ACHN (cell line): Measurements from ENCODE around the gene PRSS22.

Source experiments
- DNase-seq: peaks from one replicate; pipeline ENCODE4 v3.0.0-alpha.2; 2015
- in situ Hi-C: cut with HindIII; loops from 2 replicates; pipeline ENCODE4 v1.10.0; 2017; ENCODE audit warnings: low sequenced_read_pairs, low pct_ligation_motif_present, low pct_unique_long_range_greater_than_20kb

Gene PRSS22

GRCh38 chr16:2855536-2855935 lies 2.4 kb downstream of the PRSS22 start:
- in situ Hi-C loops: no loop called here

GRCh38 chr16:2854700-2855309 lies 3.2 kb downstream of the PRSS22 start:
- in situ Hi-C loops: no loop called here
- no peak for DNase-seq

More at GRCh38 chr16:2855536-2855935, 2.4 kb downstream of the PRSS22 start:
- DNase-seq: no peak

- DNase-seq: no peak
- in situ Hi-C loops: no loop called here
Measured at GRCh38 chr16:2853531-2854073, 4.4 kb downstream of the PRSS22 start.

- in situ Hi-C loops: no loop called here
- DNase-seq: no peak
Measured at GRCh38 chr16:2852731-2853507, 5.1 kb downstream of the PRSS22 start.

GRCh38 chr16:2852003-2852730 lies 5.8 kb downstream of the PRSS22 start:
- DNase-seq: no peak

GRCh38 chr16:2848933-2849725 lies 8.8 kb downstream of the PRSS22 start:
- DNase-seq: no peak
- in situ Hi-C loops: no loop called here

More at GRCh38 chr16:2852003-2852730, 5.8 kb downstream of the PRSS22 start:
- in situ Hi-C loops: no loop called here

- peak; percentile 43 for DNase-seq
- in situ Hi-C loops: no loop called here
Measured at GRCh38 chr16:2846511-2847310, 11.3 kb downstream of the PRSS22 start.

GRCh38 chr16:2845116-2845515 lies 12.9 kb downstream of the PRSS22 start:
- in situ Hi-C loops: no loop called here

GRCh38 chr16:2843526-2843925 lies 14.4 kb downstream of the PRSS22 start:
- in situ Hi-C loops: no loop called here
- DNase-seq: no peak

More at GRCh38 chr16:2845116-2845515, 12.9 kb downstream of the PRSS22 start:
- no peak for DNase-seq

GRCh38 chr16:2842340-2843000 lies 15.5 kb downstream of the PRSS22 start:
- no peak for DNase-seq
- in situ Hi-C loops: no loop called here

- in situ Hi-C loops: no loop called here
- no peak for DNase-seq
Measured at GRCh38 chr16:2841606-2842339, 16.2 kb downstream of the PRSS22 start.

- in situ Hi-C loops: no loop called here
- DNase-seq: no peak
Measured at GRCh38 chr16:2840914-2841313, 17.1 kb downstream of the PRSS22 start.

GRCh38 chr16:2839650-2840450 lies 18.1 kb downstream of the PRSS22 start:
- DNase-seq: no peak
- in situ Hi-C loops: no loop called here

- in situ Hi-C loops: no loop called here
- peak; percentile 78 for DNase-seq
Measured at GRCh38 chr16:2838928-2839327, 19.0 kb downstream of the PRSS22 start.

- in situ Hi-C loops: no loop called here
- peak; percentile 29 for DNase-seq
Measured at GRCh38 chr16:2836646-2837508, 21.1 kb downstream of the PRSS22 start.
